Measurements from ENCODE around the gene HEBP2.

HEBP2 gene

DNA sequence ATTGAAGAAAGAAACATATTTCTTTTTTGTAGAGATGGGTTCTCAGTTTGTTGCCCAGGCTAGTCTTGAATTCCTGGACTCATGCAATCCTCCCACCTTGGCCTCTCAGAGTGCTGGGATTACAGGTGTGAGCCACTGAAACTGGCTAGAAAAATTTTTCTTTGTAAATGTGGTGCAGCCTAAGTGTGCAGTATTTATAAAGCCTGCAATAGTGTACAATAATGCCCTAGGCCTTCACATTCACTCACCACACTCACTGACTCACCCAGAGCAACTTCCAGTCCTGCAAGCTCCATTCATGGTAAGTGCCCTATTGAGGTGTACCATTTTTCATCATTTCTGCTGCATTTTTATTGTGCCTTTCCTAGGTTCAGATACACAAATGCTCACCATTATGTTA is 63.9 kb downstream of the HEBP2 start:
- Histone ChIP-seq H3K27ac (ENCODE audit: low read length) (no peak overlapping the region), H4K20me1 (ENCODE audit: insufficient read depth, low read length) (no peaks in the 10 kb centered on the region), H3K27me3 (ENCODE audit: insufficient read depth, low read length, poor library complexity) (no peaks in the 10 kb centered on the region), H3K36me3 (ENCODE audit: insufficient read depth, low read length) (no peaks in the 10 kb centered on the region), H3K4me2 (ENCODE audit: insufficient read depth, low read length) (no peak overlapping the region), H3K9me3 (ENCODE audit: insufficient read depth, low read length, severe bottlenecking) (no peaks in the 10 kb centered on the region), H3K9ac (ENCODE audit: low read depth, low read length) (no peak overlapping the region), H3K4me1 (ENCODE audit: insufficient read depth, low read length) (no peaks in the 10 kb centered on the region), H3K79me2 (ENCODE audit: insufficient read depth, low read length) (no peaks in the 10 kb centered on the region), H3K4me3 (ENCODE audit: low read depth in 1 of 2, low read length in 2 of 2) (no peak overlapping the region), H2AFZ (ENCODE audit: low read depth, low read length) (no peak overlapping the region)
- DNase-seq (no peak), ATAC-seq (ENCODE audit: insufficient read depth, low read depth) (no peak)
- no peak for TF ChIP-seq CTCF (IDR thresholded peaks at IDR 0.05; ENCODE audit: borderline replicate concordance, extremely low read depth, low read length, poor library complexity, severe bottlenecking)
- no peak for TF ChIP-seq EZH2 (IDR thresholded peaks at IDR 0.05; ENCODE audit: borderline replicate concordance, low read depth, low read length, severe bottlenecking)

- ATAC-seq (ENCODE audit: insufficient read depth, low read depth): no peak
- Histone ChIP-seq H3K27me3 (ENCODE audit: insufficient read depth, low read length, poor library complexity) (no peaks in the 10 kb centered on the region), H3K4me1 (ENCODE audit: insufficient read depth, low read length) (no peaks in the 10 kb centered on the region), H3K27ac (ENCODE audit: low read length) (no peak overlapping the region), H4K20me1 (ENCODE audit: insufficient read depth, low read length) (no peaks in the 10 kb centered on the region), H2AFZ (ENCODE audit: low read depth, low read length) (no peak overlapping the region), H3K9me3 (ENCODE audit: insufficient read depth, low read length, severe bottlenecking) (no peaks in the 10 kb centered on the region), H3K79me2 (ENCODE audit: insufficient read depth, low read length) (no peaks in the 10 kb centered on the region), H3K36me3 (ENCODE audit: insufficient read depth, low read length) (no peaks in the 10 kb centered on the region), H3K4me2 (ENCODE audit: insufficient read depth, low read length) (no peak overlapping the region), H3K9ac (ENCODE audit: low read depth, low read length) (no peak overlapping the region), H3K4me3 (ENCODE audit: low read depth in 1 of 2, low read length in 2 of 2) (no peak overlapping the region)
- DNase-seq: no peak
- no peak for TF ChIP-seq CTCF (IDR thresholded peaks at IDR 0.05; ENCODE audit: borderline replicate concordance, extremely low read depth, low read length, poor library complexity, severe bottlenecking)
- TF ChIP-seq EZH2 (IDR thresholded peaks at IDR 0.05; ENCODE audit: borderline replicate concordance, low read depth, low read length, severe bottlenecking): no peak
Measured at GRCh38 chr6:138468320-138469015, 64.4 kb downstream of the HEBP2 start.

Data from DND-41 (cell line).